K562 (cell line): ENCODE measurements around the gene RECQL5. TPM values are rescaled to one million over a fixed set of nuclear protein-coding genes. Genes with fewer than 3 reads are reported as not detected.
A peak's percentile ranks its signal among the peaks of the same experiment; 100 is the strongest.

Experiments
- ATAC-seq: fragments of 200-7000 bp; cut with Tn5 transposase; 3 replicates; pipeline ENCODE4 v1.9.1; 2020; ENCODE audit warnings: moderate library complexity
- BruUV-seq: library from RNA; stranded (reverse); fragments of 400-500 nt; replicated peaks from 2 replicates; lab custom pipeline; 2021; lab: Mats Ljungman, UMichigan
- CTCF ChIA-PET: fragments of 300-600 bp; formaldehyde crosslinking; extraction: SDS; loops from one replicate; lab custom pipeline; 2021; ENCODE audit warnings: low intra/inter-chr PET ratio; lab: Yijun Ruan, JAX
- POLR2A ChIA-PET: fragments of 300-600, 350-650 bp; sonication (Branson Sonifier 250); formaldehyde crosslinking; extraction: SDS; loops from one replicate; lab custom pipeline; 2021; ENCODE audit warnings: antibody characterized with exemption, inconsistent platforms; lab: Yijun Ruan, JAX
- DNase-seq, 4 experiments: peaks; one replicate each; pipeline versions ENCODE4 v3.0.0 to v3.0.0-alpha.2; 2011 to 2018; ENCODE audit warnings: low spot score in 3 of 4, mixed read lengths in 3 of 4; ENCODE audit errors: extremely low read depth in 1 of 4
- FAIRE-seq: peaks from 2 replicates; lab custom pipeline; 2011; peaks lifted over from hg19 to GRCh38; lab: Jason Lieb, UNC
- H2AFZ ChIP-seq: 2 replicates; pipeline ENCODE4 v1.6.0; 2011; ENCODE audit warnings: low read depth, low read length, control low read depth, inconsistent platforms
- H3K27ac ChIP-seq: fragments of 200-600 bp; 3 replicates; pipeline ENCODE4 v1.8.0; 2011; ENCODE audit warnings: low read depth, mild to moderate bottlenecking, control low read depth, inconsistent platforms, low read length, moderate library complexity, mixed read lengths; ENCODE audit errors: extremely low read depth
- H3K27me3 ChIP-seq, 2 experiments: fragments of 300-600 bp in 1 of 2; 2 replicates in 1 of 2; 3 replicates in 1 of 2; pipeline versions ENCODE4 v1.6.0 to v1.8.0; 2011; ENCODE audit warnings: inconsistent platforms in 2 of 2, low read length in 2 of 2, mild to moderate bottlenecking in 1 of 2, mixed read lengths in 1 of 2, moderate library complexity in 1 of 2; ENCODE audit not compliant: control insufficient read depth in 2 of 2, insufficient read depth in 2 of 2
- H3K36me3 ChIP-seq: fragments of 300-600 bp; 3 replicates; pipeline ENCODE4 v1.8.0; 2011; ENCODE audit warnings: mild to moderate bottlenecking, low read length, inconsistent platforms; ENCODE audit not compliant: control insufficient read depth, insufficient read depth
- H3K4me1 ChIP-seq, 2 experiments: fragments of 200-600 bp in 1 of 2; replicated peaks in 1 of 2; 2 replicates in 1 of 2; 3 replicates in 1 of 2; pipeline versions ENCODE4 v1.5.1 to v1.8.0; 2011; ENCODE audit warnings: inconsistent platforms in 2 of 2, low read length in 2 of 2, mild to moderate bottlenecking in 1 of 2, mixed read lengths in 1 of 2, moderate library complexity in 1 of 2; ENCODE audit not compliant: control insufficient read depth in 2 of 2, insufficient read depth in 2 of 2
- H3K4me2 ChIP-seq: 2 replicates; pipeline ENCODE4 v1.6.1; 2011; ENCODE audit warnings: low read length, control low read depth, inconsistent platforms, mixed read lengths; ENCODE audit not compliant: insufficient read depth
- H3K4me3 ChIP-seq: fragments of 200-600 bp; sonication (generic), shearing (Covaris generic); 2 replicates; pipeline ENCODE4 v1.5.1; 2016; ENCODE audit warnings: control low read depth, inconsistent platforms
- H3K79me2 ChIP-seq: fragments of 200-600 bp; 3 replicates; pipeline ENCODE4 v1.8.0; 2011; ENCODE audit warnings: low read length, inconsistent platforms; ENCODE audit not compliant: control insufficient read depth, insufficient read depth
- H3K9ac ChIP-seq, 2 experiments: 2 replicates each; pipeline versions ENCODE4 v1.6.0 to v1.6.1; 2011; ENCODE audit warnings: low read depth in 2 of 2, low read length in 2 of 2, control low read depth in 1 of 2, inconsistent platforms in 1 of 2, mild to moderate bottlenecking in 1 of 2, mixed read lengths in 1 of 2; ENCODE audit not compliant: insufficient read depth in 1 of 2
- H3K9me1 ChIP-seq: one replicate; pipeline ENCODE4 v1.6.0; 2011; ENCODE audit warnings: inconsistent platforms, mild to moderate bottlenecking, low read length, moderate library complexity; ENCODE audit not compliant: control insufficient read depth, insufficient read depth
- H3K9me3 ChIP-seq: replicated peaks from 2 replicates; pipeline ENCODE4 v1.5.1; 2011; ENCODE audit warnings: low read depth, low read length, inconsistent platforms; ENCODE audit not compliant: control insufficient read depth, insufficient read depth
- H4K20me1 ChIP-seq: replicated peaks from 2 replicates; pipeline ENCODE4 v1.6.1; 2011; ENCODE audit warnings: low read length, inconsistent platforms, mixed read lengths; ENCODE audit not compliant: control insufficient read depth, insufficient read depth
- ARID2 ChIP-seq: fragments of 450-650 bp; IDR thresholded peaks from 2 replicates; pipeline ENCODE4 v1.6.1; 2017; ENCODE audit warnings: antibody characterized with exemption, mild to moderate bottlenecking
- CTCF ChIP-seq, 3 experiments: IDR thresholded peaks in 2 of 3; conservative IDR thresholded peaks in 1 of 3; 2 replicates each; pipeline ENCODE4 v1.5.1; 2011 to 2012; ENCODE audit warnings: low read length in 3 of 3, mild to moderate bottlenecking in 3 of 3, control low read depth in 2 of 3, improper control_type of control experiment in 1 of 3, inconsistent platforms in 1 of 3, low read depth in 1 of 3, mixed read lengths in 1 of 3, moderate library complexity in 1 of 3; ENCODE audit not compliant: insufficient read depth in 2 of 3
- FOXA1 ChIP-seq: fragments of 450-650 bp; IDR thresholded peaks from 2 replicates; pipeline ENCODE4 v1.6.1; 2016; ENCODE audit warnings: mild to moderate bottlenecking, borderline replicate concordance
- RAD21 ChIP-seq, 2 experiments: fragments of 250-450 bp in 1 of 2; fragments of 450-650 bp in 1 of 2; sonication (Bioruptor Pico) in 1 of 2; formaldehyde crosslinking in 1 of 2; IDR thresholded peaks in 1 of 2; conservative IDR thresholded peaks in 1 of 2; 2 replicates each; pipeline versions ENCODE4 v1.4.0 to v1.8.0; 2020 to 2022; ENCODE audit warnings: mild to moderate bottlenecking in 2 of 2, moderate library complexity in 1 of 2
- TFAP4 ChIP-seq: sonication (generic); formaldehyde crosslinking; IDR thresholded peaks from 2 replicates; pipeline ENCODE4 v1.8.0; 2022; ENCODE audit warnings: missing genetic modification reagents, mild to moderate bottlenecking, moderate library complexity, borderline replicate concordance
- ZNF174 ChIP-seq: fragments of 250-450 bp; sonication (Bioruptor Pico); IDR thresholded peaks from 2 replicates; pipeline ENCODE4 v1.4.0; 2020; ENCODE audit warnings: mild to moderate bottlenecking
- WGBS: fragments of 100-300 bp; shearing (Covaris generic); methylation state at CpG from one replicate; pipeline ENCODE4 v1.1.6; 2016; ENCODE audit warnings: low coverage, mixed read lengths; ENCODE audit not compliant: insufficient coverage; ENCODE audit errors: missing lambda C conversion rate; 5-methylcytosine and 5-hydroxymethylcytosine counted together
- in situ Hi-C: fragments of 300-500 bp; cut with MboI; formaldehyde crosslinking; loops from 4 replicates; pipeline ENCODE4 v1.15.0; 2018; ENCODE audit warnings: inconsistent platforms, mixed read lengths
- intact Hi-C: fragments of 100-400 bp; cut with micrococcal nuclease; formaldehyde crosslinking; loops from 2 replicates; pipeline ENCODE4 v1.14.2; 2022
- polyA plus RNA-seq, 8 experiments: library from polyadenylated mRNA; depleted of rRNA in 4 of 8; stranded (reverse) in 5 of 8; unstranded in 3 of 8; fragments of >200 nt; fragmentation: Nextera tagmentation in 2 of 8; fragmentation: Illumina TruSeq in 1 of 8; extraction: Ambion mirVana in 2 of 8; extraction: Trizol in 1 of 8; gene quantifications; 2 replicates each; pipeline versions ENCODE4 v1.2.1 to v1.2.3, GENCODE V29; 2011 to 2014; ENCODE audit warnings: inconsistent platforms in 1 of 8, missing spikeins in 1 of 8
- total RNA-seq, 7 experiments: library from RNA; depleted of rRNA in 6 of 7; stranded (reverse); fragments of >200 nt in 6 of 7; fragmentation: Illumina TruSeq in 2 of 7; extraction: Trizol in 2 of 7; gene quantifications; 2 replicates each; pipeline versions ENCODE4 v1.2.1 to v1.2.3, GENCODE V29; 2011 to 2021; ENCODE audit warnings: low replicate concordance in 1 of 7

RECQL5 gene
- total and polyA plus RNA-seq, 9 of the 15 experiments (the other 6 are each of a cell fraction or from before 2014, with no cell fraction given), result 4.1 to 34.8 (median 16.4) TPM

- in situ Hi-C loops, result no loop called here
- DNase-seq (peak; percentile 63 to 71 (median 66)), FAIRE-seq (peak; percentile 82), ATAC-seq (peak; percentile 94)
- H3K9ac ChIP-seq, result no peak overlapping the region
- peaks cover 6% of the 10 kb centered on the region for H4K20me1 ChIP-seq
- no peaks in the 10 kb centered on the region for H3K4me1 ChIP-seq
- intact Hi-C loops, result no loop called here
- H3K27me3 ChIP-seq, result no peaks in the 10 kb centered on the region
- H3K4me3 ChIP-seq, result no peak overlapping the region
- CTCF ChIA-PET, result interaction anchor here (0.6 to 1.7 kb wide), 2 partner anchors 20 to 389 kb away, joined by 3 to 10 read pairs; partner anchors contain the start of gene SMIM5
- no peak for TF ChIP-seq ZNF174 (CRISPR knock-in tag)
- TF ChIP-seq FOXA1, result no peak
- peak; percentile 79 to 91 (median 83) for TF ChIP-seq CTCF (IDR thresholded peaks at IDR 0.05 in 2 of 3, conservative IDR thresholded peaks at IDR 0.05 in 1 of 3; ENCODE audit: insufficient read depth in 2 of 3, low read depth in 1 of 3, low read length in 3 of 3)
- TF ChIP-seq TFAP4 (CRISPR knock-in tag), result peak; percentile 56; the same call in 1 of the 2 replicates
- peak; percentile 53; the same call in 1 of the 2 replicates for TF ChIP-seq ARID2
- peak; percentile 15 to 63; a peak in 2 of 4 replicates for TF ChIP-seq RAD21 (CRISPR knock-in tag; conservative IDR thresholded peaks at IDR 0.05 in 1 of 2, IDR thresholded peaks at IDR 0.05 in 1 of 2)
- H2AFZ ChIP-seq, result no peak overlapping the region
- H3K27ac ChIP-seq, result no peak overlapping the region
- no peaks in the 10 kb centered on the region for H3K9me1 ChIP-seq
- H3K36me3 ChIP-seq, result peaks cover 54% of the 10 kb centered on the region
- no peaks in the 10 kb centered on the region for H3K79me2 ChIP-seq
- no TSS peak for BruUV-seq
- WGBS, result 69% methylated on average over 6 of the region's 6 CpGs
- POLR2A ChIA-PET, result interaction anchor here (0.6 to 2.3 kb wide), 3 partner anchors 12 to 53 kb away, joined by 3 to 12 read pairs (median 4); partner anchors contain the start of genes RECQL5 and SAP30BP
- H3K9me3 ChIP-seq, result no peaks in the 10 kb centered on the region
- no peak overlapping the region for H3K4me2 ChIP-seq
Measured at GRCh38 chr17:75652934-75653549, 13.9 kb downstream of the RECQL5 start.
